ENCODE data around the gene ZC3H8. TPM values are rescaled to one million over a fixed set of nuclear protein-coding genes. Genes with fewer than 3 reads are reported as not detected.

ZC3H8 gene
- total RNA-seq, 3 donors from 2014 or later (not counting 1 experiment from before 2014, with no cell fraction given) = 9.3 to 20.3 (median 16.0) TPM

DNA sequence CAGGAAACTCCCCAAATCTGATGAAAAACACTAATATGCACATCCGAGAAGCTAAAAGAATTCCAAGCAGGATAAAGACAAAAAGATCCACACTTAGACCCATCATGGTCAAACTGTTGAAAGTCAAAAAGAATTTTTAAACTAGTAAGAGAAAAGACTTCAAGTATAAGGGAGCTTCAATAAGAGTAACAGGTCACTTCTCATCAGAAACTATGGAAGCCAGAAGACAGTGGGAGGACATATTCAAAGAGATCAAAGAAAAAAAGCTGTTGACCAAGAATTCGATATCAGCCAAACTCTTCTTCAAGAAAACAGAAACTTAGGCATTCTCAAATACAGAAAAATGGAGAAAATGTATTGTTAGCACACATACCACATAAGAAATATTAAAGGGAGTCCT lies 50.4 kb downstream of the ZC3H8 start:
- H3K27ac ChIP-seq (ENCODE audit: low read length) = no peak overlapping the region
- DNase-seq (no peak), ATAC-seq (no peak)
- TF ChIP-seq, protein P1, sequence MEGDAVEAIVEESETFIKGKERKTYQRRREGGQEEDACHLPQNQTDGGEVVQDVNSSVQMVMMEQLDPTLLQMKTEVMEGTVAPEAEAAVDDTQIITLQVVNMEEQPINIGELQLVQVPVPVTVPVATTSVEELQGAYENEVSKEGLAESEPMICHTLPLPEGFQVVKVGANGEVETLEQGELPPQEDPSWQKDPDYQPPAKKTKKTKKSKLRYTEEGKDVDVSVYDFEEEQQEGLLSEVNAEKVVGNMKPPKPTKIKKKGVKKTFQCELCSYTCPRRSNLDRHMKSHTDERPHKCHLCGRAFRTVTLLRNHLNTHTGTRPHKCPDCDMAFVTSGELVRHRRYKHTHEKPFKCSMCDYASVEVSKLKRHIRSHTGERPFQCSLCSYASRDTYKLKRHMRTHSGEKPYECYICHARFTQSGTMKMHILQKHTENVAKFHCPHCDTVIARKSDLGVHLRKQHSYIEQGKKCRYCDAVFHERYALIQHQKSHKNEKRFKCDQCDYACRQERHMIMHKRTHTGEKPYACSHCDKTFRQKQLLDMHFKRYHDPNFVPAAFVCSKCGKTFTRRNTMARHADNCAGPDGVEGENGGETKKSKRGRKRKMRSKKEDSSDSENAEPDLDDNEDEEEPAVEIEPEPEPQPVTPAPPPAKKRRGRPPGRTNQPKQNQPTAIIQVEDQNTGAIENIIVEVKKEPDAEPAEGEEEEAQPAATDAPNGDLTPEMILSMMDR (IDR thresholded peaks at IDR 0.05) = no peak
- no peak overlapping the region for H3K4me3 ChIP-seq (ENCODE audit: low read length)
- H3K9me3 ChIP-seq (ENCODE audit: control insufficient read depth, insufficient read depth, low read length) = peaks cover 4% of the 10 kb centered on the region
- Mint-ChIP-seq H3K27ac (no peak overlapping the region), H3K4me3 (no peak overlapping the region), H3K36me3 (peaks cover 22% of the 10 kb centered on the region), H3K4me1 (no peaks in the 10 kb centered on the region), H3K9me3 (peaks cover 6% of the 10 kb centered on the region in 2 donors), H3K27me3 (ENCODE audit: low read depth in 2 of 2) (peaks cover 0 to 10% of the 10 kb centered on the region in 2 donors)
- H3K4me1 ChIP-seq (ENCODE audit: control insufficient read depth, insufficient read depth, low read length) = no peaks in the 10 kb centered on the region
- H3K27me3 ChIP-seq (ENCODE audit: control insufficient read depth, insufficient read depth, low read length) = no peaks in the 10 kb centered on the region
- intact Hi-C loops (cut with micrococcal nuclease) = no loop called here
- no peaks in the 10 kb centered on the region for H3K36me3 ChIP-seq (ENCODE audit: control insufficient read depth, insufficient read depth, low read length)
- WGBS (ENCODE audit: insufficient coverage) = no CpG with 5 or more reads among the region's 2 CpGs

DNA sequence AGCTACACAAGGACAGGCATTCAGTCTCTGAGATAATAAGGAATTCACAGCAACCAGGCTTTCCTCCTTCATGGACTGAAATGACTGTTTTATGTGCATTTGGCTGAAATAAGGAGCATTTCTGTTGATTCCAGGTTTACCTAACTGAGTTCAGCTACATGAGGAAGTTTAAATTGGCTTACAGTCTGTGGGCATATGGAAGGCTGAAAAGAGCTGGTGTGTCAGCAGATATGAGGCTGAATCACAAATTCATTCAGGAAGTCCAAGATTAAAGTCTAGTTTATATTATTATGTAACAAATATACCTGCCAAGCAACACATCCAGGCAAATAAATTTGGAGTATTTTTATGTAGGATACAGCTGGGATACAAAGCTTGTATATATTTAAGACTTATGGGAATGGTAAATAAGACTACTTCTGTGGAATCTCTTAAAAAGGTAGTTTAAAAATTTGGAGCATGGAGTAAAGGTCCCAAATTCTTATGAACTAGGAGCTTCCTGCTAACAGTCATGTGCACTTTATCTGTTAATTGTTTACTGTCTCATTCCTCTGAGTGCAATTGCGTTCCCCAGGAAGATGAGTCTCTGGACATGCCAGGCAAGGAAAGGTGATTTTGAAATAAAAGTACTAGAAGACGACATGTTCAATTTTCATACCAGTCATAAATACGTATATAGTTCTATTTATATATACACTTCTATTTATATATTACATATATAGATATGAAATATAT lies 53.0 kb downstream of the ZC3H8 start:
- H3K36me3 Mint-ChIP-seq = peaks cover 22% of the 10 kb centered on the region
- peaks cover 6% of the 10 kb centered on the region in 2 donors for H3K9me3 Mint-ChIP-seq
- H3K9me3 ChIP-seq (ENCODE audit: control insufficient read depth, insufficient read depth, low read length) = peaks cover 4% of the 10 kb centered on the region
- H3K4me3 ChIP-seq (ENCODE audit: low read length) = no peak overlapping the region
- no peaks in the 10 kb centered on the region for H3K4me1 Mint-ChIP-seq
- no peaks in the 10 kb centered on the region for H3K36me3 ChIP-seq (ENCODE audit: control insufficient read depth, insufficient read depth, low read length)
- peaks cover 0 to 10% of the 10 kb centered on the region in 2 donors for H3K27me3 Mint-ChIP-seq (ENCODE audit: low read depth in 2 of 2)
- no peaks in the 10 kb centered on the region for H3K27me3 ChIP-seq (ENCODE audit: control insufficient read depth, insufficient read depth, low read length)
- DNase-seq (no peak), ATAC-seq (no peak)
- H3K27ac ChIP-seq (ENCODE audit: low read length) = no peak overlapping the region
- TF ChIP-seq, protein P1 (IDR thresholded peaks at IDR 0.05) = no peak
- H3K27ac Mint-ChIP-seq = no peak overlapping the region
- H3K4me1 ChIP-seq (ENCODE audit: control insufficient read depth, insufficient read depth, low read length) = no peaks in the 10 kb centered on the region
- H3K4me3 Mint-ChIP-seq = no peak overlapping the region
- intact Hi-C loops (cut with micrococcal nuclease) = no loop called here
- WGBS (ENCODE audit: insufficient coverage) = 83% methylated on average over 1 of the region's 3 CpGs

DNA sequence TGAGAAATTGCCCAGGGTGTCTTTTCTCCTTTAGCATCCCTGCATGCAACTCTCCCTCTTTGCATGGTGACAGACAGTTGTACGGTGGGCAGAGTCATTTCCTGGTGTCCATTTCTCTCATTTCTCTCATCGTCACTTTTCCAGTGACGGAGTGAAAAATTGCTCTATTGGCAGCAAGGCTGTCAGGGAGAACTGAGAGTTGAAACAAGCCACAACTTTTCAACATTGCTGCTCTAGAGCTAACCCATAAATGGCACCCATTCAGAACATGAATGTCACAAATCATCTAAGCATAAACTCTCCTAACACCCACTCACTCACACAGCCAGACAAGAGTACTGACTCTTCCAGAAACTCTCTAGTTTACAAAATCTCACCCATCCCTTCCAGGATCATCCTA lies 55.7 kb downstream of the ZC3H8 start:
- H3K27me3 ChIP-seq (ENCODE audit: control insufficient read depth, insufficient read depth, low read length) = no peaks in the 10 kb centered on the region
- peaks cover 4% of the 10 kb centered on the region for H3K9me3 ChIP-seq (ENCODE audit: control insufficient read depth, insufficient read depth, low read length)
- no peak for ATAC-seq
- Mint-ChIP-seq H3K27ac (no peak overlapping the region), H3K36me3 (peaks cover 16% of the 10 kb centered on the region), H3K4me1 (no peaks in the 10 kb centered on the region), H3K27me3 (ENCODE audit: low read depth in 2 of 2) (peaks cover 0 to 5% of the 10 kb centered on the region in 2 donors), H3K4me3 (no peak overlapping the region), H3K9me3 (peaks cover 2 to 3% of the 10 kb centered on the region in 2 donors)
- intact Hi-C loops (cut with micrococcal nuclease) = no loop called here
- TF ChIP-seq, protein P1 (IDR thresholded peaks at IDR 0.05) = no peak
- no peak overlapping the region for H3K27ac ChIP-seq (ENCODE audit: low read length)
- H3K4me3 ChIP-seq (ENCODE audit: low read length) = no peak overlapping the region
- H3K36me3 ChIP-seq (ENCODE audit: control insufficient read depth, insufficient read depth, low read length) = no peaks in the 10 kb centered on the region
- H3K4me1 ChIP-seq (ENCODE audit: control insufficient read depth, insufficient read depth, low read length) = no peaks in the 10 kb centered on the region
- no peak for DNase-seq
- WGBS (ENCODE audit: insufficient coverage) = 89% methylated on average over 3 of the region's 3 CpGs

DNA sequence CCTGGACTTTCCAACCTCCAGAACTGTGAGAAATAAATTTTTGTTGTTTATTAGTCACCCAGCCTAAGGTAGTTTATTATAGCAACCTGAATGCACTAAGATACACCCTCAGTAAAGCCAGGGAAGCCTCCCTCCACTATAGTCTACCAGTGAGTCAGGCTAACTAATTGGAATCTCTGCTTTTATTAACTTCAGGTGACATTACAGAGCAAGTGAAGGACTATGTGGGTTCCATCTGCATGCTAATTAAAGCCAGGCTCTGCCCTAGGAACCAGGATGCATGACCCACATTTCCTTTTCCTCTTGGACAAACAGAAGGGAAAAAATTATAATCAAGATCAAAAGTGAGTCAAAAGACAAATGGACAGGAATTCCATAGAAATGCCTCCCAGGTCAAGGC lies 56.1 kb downstream of the ZC3H8 start:
- H3K27ac Mint-ChIP-seq = no peak overlapping the region
- H3K27ac ChIP-seq (ENCODE audit: low read length) = no peak overlapping the region
- H3K36me3 ChIP-seq (ENCODE audit: control insufficient read depth, insufficient read depth, low read length) = no peaks in the 10 kb centered on the region
- peaks cover 12% of the 10 kb centered on the region for H3K36me3 Mint-ChIP-seq
- H3K4me1 Mint-ChIP-seq = no peaks in the 10 kb centered on the region
- DNase-seq = no peak
- no peak for ATAC-seq
- H3K4me3 Mint-ChIP-seq = no peak overlapping the region
- no peak overlapping the region for H3K4me3 ChIP-seq (ENCODE audit: low read length)
- TF ChIP-seq, protein P1 (IDR thresholded peaks at IDR 0.05) = no peak
- no peaks in the 10 kb centered on the region for H3K27me3 ChIP-seq (ENCODE audit: control insufficient read depth, insufficient read depth, low read length)
- peaks cover 0 to 5% of the 10 kb centered on the region in 2 donors for H3K27me3 Mint-ChIP-seq (ENCODE audit: low read depth in 2 of 2)
- H3K4me1 ChIP-seq (ENCODE audit: control insufficient read depth, insufficient read depth, low read length) = no peaks in the 10 kb centered on the region
- peaks cover 4% of the 10 kb centered on the region for H3K9me3 ChIP-seq (ENCODE audit: control insufficient read depth, insufficient read depth, low read length)
- intact Hi-C loops (cut with micrococcal nuclease) = no loop called here
- peaks cover 0 to 2% of the 10 kb centered on the region in 2 donors for H3K9me3 Mint-ChIP-seq
